Measurements from ENCODE around the gene PDE6A.
"Not testable (repeated sequence)": the region's sequence is repeated elsewhere in the genome, so short reads cannot be mapped to it uniquely, and the experiment has no call there.

PDE6A gene

DNA sequence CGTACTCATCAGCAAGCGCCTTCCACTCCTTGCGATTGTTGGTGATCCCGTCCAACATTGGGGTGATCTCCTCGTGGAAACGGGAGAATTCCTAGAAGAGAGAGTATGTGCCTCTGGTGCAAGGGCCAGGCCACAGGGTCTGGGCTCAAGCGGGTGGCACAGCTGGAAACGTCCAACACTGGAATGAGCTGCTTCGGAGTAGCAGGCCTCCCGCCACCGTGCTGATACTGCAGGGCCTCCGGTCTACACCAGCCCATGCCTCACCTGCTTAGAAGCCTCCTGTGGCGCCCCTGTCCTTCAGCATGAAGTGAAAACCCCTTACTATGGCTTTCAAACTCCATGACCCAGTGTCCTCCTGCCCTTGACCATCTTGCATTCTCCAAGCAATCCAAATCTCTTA, 81.4 kb downstream of the PDE6A start:
- TF ChIP-seq, protein P1, sequence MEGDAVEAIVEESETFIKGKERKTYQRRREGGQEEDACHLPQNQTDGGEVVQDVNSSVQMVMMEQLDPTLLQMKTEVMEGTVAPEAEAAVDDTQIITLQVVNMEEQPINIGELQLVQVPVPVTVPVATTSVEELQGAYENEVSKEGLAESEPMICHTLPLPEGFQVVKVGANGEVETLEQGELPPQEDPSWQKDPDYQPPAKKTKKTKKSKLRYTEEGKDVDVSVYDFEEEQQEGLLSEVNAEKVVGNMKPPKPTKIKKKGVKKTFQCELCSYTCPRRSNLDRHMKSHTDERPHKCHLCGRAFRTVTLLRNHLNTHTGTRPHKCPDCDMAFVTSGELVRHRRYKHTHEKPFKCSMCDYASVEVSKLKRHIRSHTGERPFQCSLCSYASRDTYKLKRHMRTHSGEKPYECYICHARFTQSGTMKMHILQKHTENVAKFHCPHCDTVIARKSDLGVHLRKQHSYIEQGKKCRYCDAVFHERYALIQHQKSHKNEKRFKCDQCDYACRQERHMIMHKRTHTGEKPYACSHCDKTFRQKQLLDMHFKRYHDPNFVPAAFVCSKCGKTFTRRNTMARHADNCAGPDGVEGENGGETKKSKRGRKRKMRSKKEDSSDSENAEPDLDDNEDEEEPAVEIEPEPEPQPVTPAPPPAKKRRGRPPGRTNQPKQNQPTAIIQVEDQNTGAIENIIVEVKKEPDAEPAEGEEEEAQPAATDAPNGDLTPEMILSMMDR (IDR thresholded peaks at IDR 0.05; ENCODE audit: low read depth, low read length): no peak
- TF ChIP-seq MYC (IDR thresholded peaks at IDR 0.05; ENCODE audit: low read depth, low read length) (no peak), POLR2A (IDR thresholded peaks at IDR 0.05; ENCODE audit: extremely low read depth, insufficient read length) (no peak)
- TF ChIP-seq, protein P2, sequence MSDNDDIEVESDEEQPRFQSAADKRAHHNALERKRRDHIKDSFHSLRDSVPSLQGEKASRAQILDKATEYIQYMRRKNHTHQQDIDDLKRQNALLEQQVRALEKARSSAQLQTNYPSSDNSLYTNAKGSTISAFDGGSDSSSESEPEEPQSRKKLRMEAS (IDR thresholded peaks at IDR 0.05; ENCODE audit: low read depth, low read length): no peak
- H3K4me3 ChIP-seq (ENCODE audit: low read depth, low read length): no peak overlapping the region
- no peak for DNase-seq (ENCODE audit: low read depth)

DNA sequence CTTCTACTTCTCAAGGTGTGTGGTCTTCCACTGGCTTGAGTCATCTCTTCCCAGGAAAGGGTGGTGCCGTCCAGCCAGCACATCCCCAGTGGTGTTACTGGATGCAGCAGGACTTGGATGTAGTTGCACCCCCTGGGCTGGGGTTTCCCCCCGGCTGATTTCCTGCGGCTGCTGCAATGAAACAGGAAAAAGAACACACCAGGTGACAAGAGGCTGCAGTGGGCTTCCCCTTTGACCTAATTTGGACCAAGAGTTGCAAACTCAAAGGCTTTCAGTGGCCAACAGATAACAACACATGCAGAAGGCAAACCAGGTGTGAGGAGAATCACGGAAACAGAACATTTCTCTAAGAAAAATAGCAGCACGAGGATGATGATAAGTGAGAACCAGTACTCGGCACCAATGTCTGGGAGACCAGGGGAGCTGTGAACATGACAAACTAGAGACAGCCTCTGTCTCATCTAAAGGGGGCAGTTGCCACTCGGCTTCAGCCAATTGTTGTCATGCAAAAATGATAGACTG, 83.7 kb downstream of the PDE6A start:
- TF ChIP-seq, protein P1 (IDR thresholded peaks at IDR 0.05; ENCODE audit: low read depth, low read length): no peak
- TF ChIP-seq MYC (IDR thresholded peaks at IDR 0.05; ENCODE audit: low read depth, low read length) (no peak), POLR2A (IDR thresholded peaks at IDR 0.05; ENCODE audit: extremely low read depth, insufficient read length) (no peak)
- TF ChIP-seq, protein P2 (IDR thresholded peaks at IDR 0.05; ENCODE audit: low read depth, low read length): no peak
- DNase-seq (ENCODE audit: low read depth): no peak
- no peak overlapping the region for H3K4me3 ChIP-seq (ENCODE audit: low read depth, low read length)

DNA sequence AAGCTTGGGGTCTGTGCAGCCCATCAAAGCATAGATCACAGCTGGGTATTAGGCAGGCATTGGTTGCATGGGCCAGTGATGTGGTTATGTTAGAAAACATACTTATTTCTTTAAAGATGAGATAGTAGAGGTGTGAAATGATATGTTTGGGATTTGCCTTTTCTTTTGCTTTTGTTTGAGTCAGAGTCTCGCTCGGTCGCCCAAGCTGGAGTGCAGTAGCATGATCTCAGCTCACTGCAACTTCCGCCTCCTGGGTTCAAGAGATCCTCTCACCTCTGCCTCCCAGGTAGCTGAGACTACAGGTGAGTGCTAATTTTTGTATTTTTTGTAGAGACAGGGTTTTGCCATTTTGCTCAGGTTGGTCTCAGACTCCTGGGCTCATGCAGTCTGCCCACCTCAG, 84.8 kb downstream of the PDE6A start:
- DNase-seq (ENCODE audit: low read depth): no peak
- TF ChIP-seq POLR2A (IDR thresholded peaks at IDR 0.05; ENCODE audit: extremely low read depth, insufficient read length) (no peak), MYC (IDR thresholded peaks at IDR 0.05; ENCODE audit: low read depth, low read length) (no peak)
- TF ChIP-seq, protein P2 (IDR thresholded peaks at IDR 0.05; ENCODE audit: low read depth, low read length): no peak
- TF ChIP-seq, protein P1 (IDR thresholded peaks at IDR 0.05; ENCODE audit: low read depth, low read length): no peak
- H3K4me3 ChIP-seq (ENCODE audit: low read depth, low read length): no peak overlapping the region

DNA sequence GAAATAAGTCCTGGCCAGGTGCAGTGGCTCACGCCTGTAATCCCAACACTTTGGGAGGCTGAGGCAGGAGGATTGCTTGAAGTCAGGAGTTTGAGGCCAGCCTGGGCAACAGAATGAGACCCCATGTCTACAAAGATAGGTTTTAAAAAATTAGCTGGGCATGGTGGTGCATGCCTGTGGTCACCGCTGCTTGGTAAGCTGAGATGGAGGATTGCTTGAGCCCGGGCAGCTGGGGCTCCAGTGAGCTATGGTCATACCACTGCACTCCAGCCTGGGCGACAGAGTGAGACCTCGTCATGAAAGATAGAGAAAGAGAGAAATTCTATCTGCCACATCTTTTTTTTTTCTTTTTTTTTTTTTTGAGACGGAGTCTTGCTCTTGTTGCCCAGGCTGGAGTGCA, 86.1 kb downstream of the PDE6A start:
- not testable (repeated sequence) for DNase-seq (ENCODE audit: low read depth); H3K4me3 ChIP-seq (ENCODE audit: low read depth, low read length)

DNA sequence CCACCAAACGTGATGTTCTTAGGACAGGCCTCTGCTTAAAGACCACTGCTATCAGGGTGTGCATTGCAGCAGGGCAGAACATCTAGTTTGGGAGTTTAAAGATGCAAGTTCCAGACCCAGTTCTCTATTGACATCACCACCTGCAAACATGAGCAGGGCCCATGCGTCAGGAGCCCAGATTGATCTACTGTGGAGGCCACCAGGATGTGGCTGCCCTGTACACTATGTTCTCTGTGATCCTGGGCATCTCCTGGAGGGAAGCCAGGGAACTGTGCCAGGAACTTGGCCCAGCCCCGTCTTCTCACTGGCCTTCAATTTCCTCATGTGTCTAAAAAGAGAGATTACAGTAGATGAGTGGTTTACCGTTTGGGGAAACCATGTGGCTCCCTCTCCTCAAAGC, 87.1 kb downstream of the PDE6A start:
- TF ChIP-seq MYC (IDR thresholded peaks at IDR 0.05; ENCODE audit: low read depth, low read length) (no peak), POLR2A (IDR thresholded peaks at IDR 0.05; ENCODE audit: extremely low read depth, insufficient read length) (no peak)
- TF ChIP-seq, protein P1 (IDR thresholded peaks at IDR 0.05; ENCODE audit: low read depth, low read length): no peak
- TF ChIP-seq, protein P2 (IDR thresholded peaks at IDR 0.05; ENCODE audit: low read depth, low read length): no peak
- no peak for DNase-seq (ENCODE audit: low read depth)
- H3K4me3 ChIP-seq (ENCODE audit: low read depth, low read length): no peak overlapping the region

DNA sequence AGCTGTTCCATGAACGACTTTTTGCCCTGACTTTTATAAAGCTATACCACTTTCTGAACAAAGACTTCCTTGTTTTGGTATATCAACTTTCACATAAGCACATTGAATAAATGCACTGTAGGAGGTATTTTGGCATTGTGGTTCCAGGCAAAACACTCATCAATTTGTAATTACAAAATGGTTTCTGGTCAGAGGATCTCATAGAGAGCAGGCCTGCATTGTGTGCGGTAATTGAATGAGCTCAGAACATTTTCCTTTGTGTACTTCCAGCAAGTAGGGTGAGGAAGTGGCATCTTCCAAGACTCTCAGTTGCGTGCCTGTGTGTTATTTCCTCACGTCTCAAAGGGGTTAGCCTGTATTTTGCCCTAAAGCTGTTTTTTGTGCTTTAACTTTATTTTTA, 89.2 kb downstream of the PDE6A start:
- H3K4me3 ChIP-seq (ENCODE audit: low read depth, low read length): no peak overlapping the region
- no peak for DNase-seq (ENCODE audit: low read depth)
- TF ChIP-seq, protein P2 (IDR thresholded peaks at IDR 0.05; ENCODE audit: low read depth, low read length): no peak
- TF ChIP-seq, protein P1 (IDR thresholded peaks at IDR 0.05; ENCODE audit: low read depth, low read length): no peak
- TF ChIP-seq POLR2A (IDR thresholded peaks at IDR 0.05; ENCODE audit: extremely low read depth, insufficient read length): no peak
- TF ChIP-seq MYC (IDR thresholded peaks at IDR 0.05; ENCODE audit: low read depth, low read length): no peak

All from NB4 (cell line).